H9 (cell line): ENCODE measurements around the gene GPR176. TPM values are rescaled to one million over a fixed set of nuclear protein-coding genes. Genes with fewer than 3 reads are reported as not detected.

Source experiments
- DNase-seq: peaks from one replicate; pipeline ENCODE4 v3.0.0-alpha.2; 2017
- H2AFZ ChIP-seq: one replicate; pipeline ENCODE4 v1.6.1; 2013; ENCODE audit warnings: mild to moderate bottlenecking, low read length, control low read depth, moderate library complexity
- H2AK5ac ChIP-seq: 2 replicates; pipeline ENCODE4 v1.6.1; 2013; ENCODE audit warnings: low read length, control low read depth, mixed read lengths; ENCODE audit not compliant: insufficient read length
- H2BK120ac ChIP-seq: one replicate; pipeline ENCODE4 v1.6.1; 2013; ENCODE audit warnings: low read depth, mild to moderate bottlenecking, low read length, control low read depth, inconsistent platforms; ENCODE audit not compliant: poor library complexity, severe bottlenecking
- H2BK12ac ChIP-seq: 2 replicates; pipeline ENCODE4 v1.6.1; 2013; ENCODE audit warnings: low read length, control low read depth, mixed read lengths, low read depth; ENCODE audit not compliant: insufficient read length
- H2BK15ac ChIP-seq: 2 replicates; pipeline ENCODE4 v1.6.1; 2013; ENCODE audit warnings: low read depth, low read length, control low read depth
- H2BK20ac ChIP-seq: one replicate; pipeline ENCODE4 v1.6.1; 2013; ENCODE audit warnings: low read depth, mild to moderate bottlenecking, low read length, control low read depth, inconsistent platforms; ENCODE audit not compliant: poor library complexity, severe bottlenecking
- H2BK5ac ChIP-seq: 2 replicates; pipeline ENCODE4 v1.6.1; 2013; ENCODE audit warnings: low read length, control low read depth, mixed read lengths; ENCODE audit not compliant: insufficient read length
- H3K14ac ChIP-seq: 2 replicates; pipeline ENCODE4 v1.6.1; 2013; ENCODE audit warnings: low read length, control low read depth; ENCODE audit not compliant: insufficient read depth
- H3K18ac ChIP-seq: 2 replicates; pipeline ENCODE4 v1.6.1; 2013; ENCODE audit warnings: low read depth, mild to moderate bottlenecking, mixed read lengths, low read length, control low read depth; ENCODE audit not compliant: insufficient read length
- H3K23ac ChIP-seq: 2 replicates; pipeline ENCODE4 v1.6.1; 2013; ENCODE audit warnings: low read length, control low read depth, mixed read lengths, low read depth; ENCODE audit not compliant: insufficient read length
- H3K23me2 ChIP-seq: 2 replicates; pipeline ENCODE4 v1.6.1; 2013; ENCODE audit warnings: low read depth, mild to moderate bottlenecking, mixed read lengths, low read length, control low read depth; ENCODE audit not compliant: insufficient read length, poor library complexity, severe bottlenecking
- H3K27ac ChIP-seq: 2 replicates; pipeline ENCODE4 v1.5.1; 2013; ENCODE audit warnings: low read length, control low read depth, mixed read lengths, low read depth; ENCODE audit not compliant: insufficient read length
- H3K27me3 ChIP-seq: 2 replicates; pipeline ENCODE4 v1.6.1; 2013; ENCODE audit warnings: low read length, control low read depth, inconsistent platforms; ENCODE audit not compliant: insufficient read depth
- H3K4ac ChIP-seq: 2 replicates; pipeline ENCODE4 v1.6.1; 2013; ENCODE audit warnings: low read depth, mild to moderate bottlenecking, control low read depth, inconsistent platforms, low read length, moderate library complexity
- H3K4me1 ChIP-seq: 2 replicates; pipeline ENCODE4 v1.6.1; 2013; ENCODE audit warnings: low read length, control low read depth, inconsistent platforms; ENCODE audit not compliant: insufficient read depth
- H3K4me2 ChIP-seq: 2 replicates; pipeline ENCODE4 v1.6.1; 2013; ENCODE audit warnings: low read length, control low read depth, mixed read lengths; ENCODE audit not compliant: insufficient read length, insufficient read depth
- H3K56ac ChIP-seq: 2 replicates; pipeline ENCODE4 v1.6.1; 2013; ENCODE audit warnings: low read depth, mild to moderate bottlenecking, mixed read lengths, low read length, control low read depth; ENCODE audit not compliant: insufficient read length
- H3K79me1 ChIP-seq: 2 replicates; pipeline ENCODE4 v1.6.1; 2013; ENCODE audit warnings: low read depth, mild to moderate bottlenecking, moderate library complexity, low read length, control low read depth, inconsistent platforms; ENCODE audit not compliant: insufficient read depth, poor library complexity, severe bottlenecking
- H3K79me2 ChIP-seq: 2 replicates; pipeline ENCODE4 v1.6.1; 2013; ENCODE audit warnings: low read length, control low read depth, inconsistent platforms; ENCODE audit not compliant: insufficient read depth
- H3K9ac ChIP-seq: 2 replicates; pipeline ENCODE4 v1.6.1; 2013; ENCODE audit warnings: low read length, control low read depth, mixed read lengths; ENCODE audit not compliant: insufficient read length; ENCODE audit errors: extremely low read depth
- H3K9me3 ChIP-seq: one replicate; pipeline ENCODE4 v1.6.1; 2013; ENCODE audit warnings: low read depth, low read length, inconsistent platforms; ENCODE audit not compliant: control insufficient read depth
- H3T11ph ChIP-seq: one replicate; pipeline ENCODE4 v1.6.1; 2013; ENCODE audit warnings: mild to moderate bottlenecking, low read length, control low read depth, inconsistent platforms
- H4K20me1 ChIP-seq: one replicate; pipeline ENCODE4 v1.6.1; 2013; ENCODE audit not compliant: control insufficient read depth, insufficient read length, insufficient read depth
- H4K5ac ChIP-seq: 2 replicates; pipeline ENCODE4 v1.6.1; 2013; ENCODE audit warnings: low read depth, mild to moderate bottlenecking, mixed read lengths, low read length, control low read depth; ENCODE audit not compliant: insufficient read length
- H4K8ac ChIP-seq: replicated peaks from 2 replicates; pipeline ENCODE4 v1.6.1; 2013; ENCODE audit warnings: low read length, control low read depth, mixed read lengths, low read depth; ENCODE audit not compliant: insufficient read length
- H4K91ac ChIP-seq: 2 replicates; pipeline ENCODE4 v1.6.1; 2013; ENCODE audit warnings: low read depth, mild to moderate bottlenecking, moderate library complexity, mixed read lengths, low read length, control low read depth; ENCODE audit not compliant: insufficient read length
- H3K27ac Mint-ChIP-seq, 3 experiments: 2 replicates in 2 of 3; 3 replicates in 1 of 3; pipeline ENCODE4 v1.8.0; 2020 to 2021; ENCODE audit warnings: mixed read lengths in 3 of 3, mild to moderate bottlenecking in 1 of 3, moderate library complexity in 1 of 3
- H3K27me3 Mint-ChIP-seq: 2 replicates; pipeline ENCODE4 v1.8.0; 2021; ENCODE audit warnings: low read depth, mild to moderate bottlenecking, moderate library complexity, mixed read lengths
- H3K36me3 Mint-ChIP-seq, 3 experiments: 2 replicates in 2 of 3; 3 replicates in 1 of 3; pipeline ENCODE4 v1.8.0; 2020 to 2021; ENCODE audit warnings: low read depth in 3 of 3, mixed read lengths in 3 of 3; ENCODE audit not compliant: insufficient read depth in 1 of 3
- H3K4me1 Mint-ChIP-seq, 2 experiments: 2 replicates each; pipeline ENCODE4 v1.8.0; 2020; ENCODE audit warnings: mixed read lengths in 2 of 2
- H3K4me3 Mint-ChIP-seq, 2 experiments: 2 replicates in 1 of 2; 3 replicates in 1 of 2; pipeline ENCODE4 v1.8.0; 2020 to 2021; ENCODE audit warnings: mild to moderate bottlenecking in 2 of 2, mixed read lengths in 2 of 2, moderate library complexity in 1 of 2
- H3K9me3 Mint-ChIP-seq, 2 experiments: 2 replicates in 1 of 2; 3 replicates in 1 of 2; pipeline ENCODE4 v1.8.0; 2020; ENCODE audit warnings: mild to moderate bottlenecking in 2 of 2, mixed read lengths in 2 of 2, moderate library complexity in 1 of 2
- WGBS: extraction: QIAGEN DNeasy Blood & Tissue Kit; methylation state at CpG from one replicate; pipeline ENCODE4 v1.1.7; 2013; ENCODE audit warnings: missing lambda C conversion rate, low lambda C conversion rate, mixed read lengths; ENCODE audit not compliant: insufficient read length; ENCODE audit errors: extremely low coverage; 5-methylcytosine and 5-hydroxymethylcytosine counted together
- total RNA-seq: library from RNA; stranded (reverse); gene quantifications from 2 replicates; pipeline ENCODE4 v1.2.1, GENCODE V29; 2021
- TF ChIP-seq, protein P1 (sequence below): fragments of 200-600 bp; sonication (generic); conservative IDR thresholded peaks from 3 replicates; pipeline ENCODE4 v1.8.0; 2021; ENCODE audit warnings: antibody characterized with exemption, mild to moderate bottlenecking

The GPR176 gene
- total RNA-seq, 1 experiment from 2014 or later, result 132 TPM

DNA sequence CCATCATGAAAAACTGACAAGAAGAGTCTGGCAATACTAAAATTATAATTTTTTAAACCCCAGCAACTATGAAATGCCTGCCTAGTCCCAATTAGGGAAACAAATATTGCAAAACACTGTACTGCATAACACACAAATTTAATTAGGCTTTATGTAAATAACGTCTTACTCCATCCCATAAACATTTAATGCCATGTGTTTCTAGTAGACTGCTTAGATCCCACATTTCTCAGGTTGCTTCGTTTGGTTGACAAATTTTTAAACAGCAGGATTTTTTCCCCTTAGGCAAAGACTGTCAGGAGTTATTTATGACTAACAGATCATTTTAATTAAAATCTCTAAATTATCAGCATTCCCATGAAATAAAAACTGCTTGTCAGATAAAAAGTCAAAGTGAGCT lies 43.7 kb upstream of the GPR176 start:
- Histone ChIP-seq H3K9me3 (no peaks in the 10 kb centered on the region), H3K23ac (no peak overlapping the region), H2AK5ac (no peak overlapping the region), H2BK5ac (no peak overlapping the region), H2BK12ac (no peak overlapping the region), H2BK20ac (no peak overlapping the region), H2BK120ac (no peak overlapping the region), H3K4ac (no peak overlapping the region), H2BK15ac (no peak overlapping the region), H3K23me2 (no peaks in the 10 kb centered on the region), H4K91ac (no peak overlapping the region), H4K20me1 (peaks cover 2% of the 10 kb centered on the region), H4K5ac (no peak overlapping the region), H3T11ph (no peak overlapping the region), H3K18ac (no peak overlapping the region), H4K8ac (no peak overlapping the region), H3K79me2 (no peaks in the 10 kb centered on the region), H3K9ac (no peak overlapping the region), H3K4me2 (no peak overlapping the region), H3K27me3 (no peaks in the 10 kb centered on the region), H3K27ac (no peak overlapping the region), H3K56ac (no peak overlapping the region), H3K4me1 (no peaks in the 10 kb centered on the region), H2AFZ (no peak overlapping the region), H3K79me1 (no peaks in the 10 kb centered on the region), H3K14ac (no peak overlapping the region)
- H3K36me3 Mint-ChIP-seq, result peaks cover 31 to 57% (median 46%) of the 10 kb centered on the region in 3 experiments
- no peak overlapping the region for H3K27ac Mint-ChIP-seq
- no peak overlapping the region for H3K4me3 Mint-ChIP-seq
- H3K9me3 Mint-ChIP-seq, result no peaks in the 10 kb centered on the region
- TF ChIP-seq, protein P1, sequence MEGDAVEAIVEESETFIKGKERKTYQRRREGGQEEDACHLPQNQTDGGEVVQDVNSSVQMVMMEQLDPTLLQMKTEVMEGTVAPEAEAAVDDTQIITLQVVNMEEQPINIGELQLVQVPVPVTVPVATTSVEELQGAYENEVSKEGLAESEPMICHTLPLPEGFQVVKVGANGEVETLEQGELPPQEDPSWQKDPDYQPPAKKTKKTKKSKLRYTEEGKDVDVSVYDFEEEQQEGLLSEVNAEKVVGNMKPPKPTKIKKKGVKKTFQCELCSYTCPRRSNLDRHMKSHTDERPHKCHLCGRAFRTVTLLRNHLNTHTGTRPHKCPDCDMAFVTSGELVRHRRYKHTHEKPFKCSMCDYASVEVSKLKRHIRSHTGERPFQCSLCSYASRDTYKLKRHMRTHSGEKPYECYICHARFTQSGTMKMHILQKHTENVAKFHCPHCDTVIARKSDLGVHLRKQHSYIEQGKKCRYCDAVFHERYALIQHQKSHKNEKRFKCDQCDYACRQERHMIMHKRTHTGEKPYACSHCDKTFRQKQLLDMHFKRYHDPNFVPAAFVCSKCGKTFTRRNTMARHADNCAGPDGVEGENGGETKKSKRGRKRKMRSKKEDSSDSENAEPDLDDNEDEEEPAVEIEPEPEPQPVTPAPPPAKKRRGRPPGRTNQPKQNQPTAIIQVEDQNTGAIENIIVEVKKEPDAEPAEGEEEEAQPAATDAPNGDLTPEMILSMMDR, result no peak
- DNase-seq, result no peak
- H3K4me1 Mint-ChIP-seq, result peaks cover 0 to 6% of the 10 kb centered on the region in 2 experiments; a peak in 1 of 4 replicates
- WGBS, result no CpG with 5 or more reads among the region's 2 CpGs
- H3K27me3 Mint-ChIP-seq, result no peaks in the 10 kb centered on the region
